ENCODE results near the gene SPATA46. TPM values are rescaled to one million over a fixed set of nuclear protein-coding genes. Genes with fewer than 3 reads are reported as not detected.

The SPATA46 gene
- total and polyA plus RNA-seq, 9 of the 15 experiments (the other 6 are each of a cell fraction or from before 2014, with no cell fraction given): 0.04 to 0.11 TPM; not detected in 7

GRCh38 chr1:162386292-162387225, 9.9 kb upstream of the SPATA46 start (continued):
- TF ChIP-seq MTA3 (IDR thresholded peaks at IDR 0.05; ENCODE audit: borderline replicate concordance) (peak; percentile 92), ZNF282 (CRISPR knock-in tag; IDR thresholded peaks at IDR 0.05) (no peak), ETV1 (tag; conservative IDR thresholded peaks at IDR 0.05; ENCODE audit: low read depth) (peak; percentile 58; the same call in 1 of the 2 replicates), MAFK (IDR thresholded peaks at IDR 0.05; ENCODE audit: low read length) (peak; percentile 38; the same call in 1 of the 2 replicates), SRSF1 (IDR thresholded peaks at IDR 0.05; ENCODE audit: low read depth, low read length) (no peak), RB1 (IDR thresholded peaks at IDR 0.05; ENCODE audit: low read depth) (peak; percentile 10; the same call in 1 of the 2 replicates), RFX1 (IDR thresholded peaks at IDR 0.05) (no peak), PKNOX1 (IDR thresholded peaks at IDR 0.05) (peak; percentile 33), ZNF24 (IDR thresholded peaks at IDR 0.05) (peak; percentile 65; the same call in 1 of the 2 replicates), THRB (CRISPR knock-in tag; conservative IDR thresholded peaks at IDR 0.05) (0 out of 2 replicates have a peak, but pooled peaks have one; percentile 34), HNRNPL (IDR thresholded peaks at IDR 0.05; ENCODE audit: low read depth, low read length) (no peak), ID3 (CRISPR knock-in tag; IDR thresholded peaks at IDR 0.05) (no peak), ID3 (tag; IDR thresholded peaks at IDR 0.05) (peak; percentile 91), ZFP91 (CRISPR knock-in tag; IDR thresholded peaks at IDR 0.05) (no peak), RCOR1 (IDR thresholded peaks at IDR 0.05; ENCODE audit: borderline replicate concordance in 1 of 2, low read depth in 2 of 2, low read length in 2 of 2) (peak; percentile 85 to 95; a peak in 3 of 4 replicates), MAFG (tag; conservative IDR thresholded peaks at IDR 0.05) (no peak), ELK3 (CRISPR knock-in tag; IDR thresholded peaks at IDR 0.05) (no peak), TSHZ1 (CRISPR knock-in tag; IDR thresholded peaks at IDR 0.05) (no peak)
